ENCODE data around the gene BCAS1. TPM values are rescaled to one million over a fixed set of nuclear protein-coding genes. Genes with fewer than 3 reads are reported as not detected.

BCAS1 gene, protein sequence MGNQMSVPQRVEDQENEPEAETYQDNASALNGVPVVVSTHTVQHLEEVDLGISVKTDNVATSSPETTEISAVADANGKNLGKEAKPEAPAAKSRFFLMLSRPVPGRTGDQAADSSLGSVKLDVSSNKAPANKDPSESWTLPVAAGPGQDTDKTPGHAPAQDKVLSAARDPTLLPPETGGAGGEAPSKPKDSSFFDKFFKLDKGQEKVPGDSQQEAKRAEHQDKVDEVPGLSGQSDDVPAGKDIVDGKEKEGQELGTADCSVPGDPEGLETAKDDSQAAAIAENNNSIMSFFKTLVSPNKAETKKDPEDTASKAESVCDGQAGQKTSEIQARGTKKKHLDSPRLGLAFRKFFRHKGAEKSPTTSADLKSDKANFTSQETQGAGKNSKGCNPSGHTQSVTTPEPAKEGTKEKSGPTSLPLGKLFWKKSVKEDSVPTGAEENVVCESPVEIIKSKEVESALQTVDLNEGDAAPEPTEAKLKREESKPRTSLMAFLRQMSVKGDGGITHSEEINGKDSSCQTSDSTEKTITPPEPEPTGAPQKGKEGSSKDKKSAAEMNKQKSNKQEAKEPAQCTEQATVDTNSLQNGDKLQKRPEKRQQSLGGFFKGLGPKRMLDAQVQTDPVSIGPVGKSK
- under 0.01 TPM in 1 of 2 replicates, not detected in the other for total RNA-seq

DNA sequence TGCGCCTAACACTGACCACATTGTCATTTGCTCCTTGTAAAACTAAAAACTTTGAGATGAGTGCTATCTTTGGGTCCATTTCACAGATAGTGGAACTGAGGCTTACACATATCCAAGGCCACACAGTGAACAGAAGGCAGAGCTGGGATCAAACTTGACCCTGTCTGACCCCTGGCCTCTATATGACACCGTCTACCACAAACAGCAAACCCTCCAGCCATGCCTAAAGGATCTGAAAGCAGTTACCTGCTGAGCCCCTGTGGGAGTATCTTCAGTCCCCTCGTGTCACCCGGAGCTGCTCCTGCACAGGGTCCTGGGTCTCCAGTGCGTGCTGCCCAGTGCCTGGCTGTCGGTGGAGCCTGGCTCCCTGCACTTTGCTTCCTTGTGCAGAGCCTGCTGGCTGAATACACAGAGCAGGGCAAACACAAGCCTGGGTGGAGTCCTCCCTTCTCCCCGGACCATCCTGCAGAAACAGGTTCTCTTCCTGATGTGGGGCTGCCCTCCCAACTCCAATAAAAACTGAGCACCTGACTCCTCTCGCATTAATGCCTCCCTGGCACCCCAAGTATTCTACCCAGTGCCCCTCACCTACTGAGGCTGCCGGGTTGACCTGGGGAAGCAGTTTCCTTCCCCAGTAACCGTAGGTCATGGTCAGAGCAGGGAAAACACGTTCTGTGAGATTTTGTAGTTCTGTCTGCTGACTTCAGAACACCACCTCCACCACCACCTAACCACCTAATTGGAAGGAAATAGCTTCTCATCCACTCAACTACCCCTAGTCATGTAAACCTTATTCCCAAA, at the start of gene BCAS1:
Gene BCAS1, minus strand, starts transcription at position 408 of the 801 bp plus-strand sequence. CDS start 11,876 bp downstream, outside the sequence.

Small RNA genes within 50 kb of the gene (small RNA-seq; reads per million reads assigned to genes)
- not detected for gene MIR4756

Other genes with a start within 250 kb of the BCAS1 start
- gene CYP24A1, start 103.4 kb upstream of the BCAS1 start, total RNA-seq: not detected in 2 replicates
- 134 and 136 TPM in 2 replicates for gene PFDN4, start 137.5 kb upstream of the BCAS1 start, total RNA-seq